WTC11 (cell line): ENCODE data around the gene BICD2.
"Not testable (repeated sequence)": the region's sequence is repeated elsewhere in the genome, so short reads cannot be mapped to it uniquely, and the experiment has no call there.

Experiments used
- CREB1 ChIP-seq: sonication (generic); formaldehyde crosslinking; IDR thresholded peaks from 2 replicates; pipeline ENCODE4 v1.8.0; 2023; ENCODE audit warnings: mild to moderate bottlenecking, missing genetic modification reagents
- CREM ChIP-seq: sonication (generic); formaldehyde crosslinking; IDR thresholded peaks from 2 replicates; pipeline ENCODE4 v1.8.1; 2022; ENCODE audit warnings: mild to moderate bottlenecking, missing genetic modification reagents, moderate library complexity
- GABPB1 ChIP-seq: sonication (generic); formaldehyde crosslinking; IDR thresholded peaks from 2 replicates; pipeline ENCODE4 v1.8.1; 2023; ENCODE audit warnings: mild to moderate bottlenecking, missing genetic modification reagents
- RELA ChIP-seq: sonication (generic); formaldehyde crosslinking; IDR thresholded peaks from 2 replicates; pipeline ENCODE4 v1.8.1; 2022; ENCODE audit warnings: missing genetic modification reagents, mild to moderate bottlenecking, borderline replicate concordance
- SP1 ChIP-seq: sonication (generic); formaldehyde crosslinking; conservative IDR thresholded peaks from 2 replicates; pipeline ENCODE4 v1.8.1; 2022; ENCODE audit warnings: missing genetic modification reagents
- TCF7 ChIP-seq: sonication (generic); formaldehyde crosslinking; IDR thresholded peaks from 2 replicates; pipeline ENCODE4 v1.8.0; 2022; ENCODE audit warnings: mild to moderate bottlenecking, low read depth, missing genetic modification reagents, moderate library complexity
- ZNF138 ChIP-seq: sonication (generic); formaldehyde crosslinking; conservative IDR thresholded peaks from 2 replicates; pipeline ENCODE4 v1.8.1; 2022; ENCODE audit warnings: mild to moderate bottlenecking, moderate library complexity, missing genetic modification reagents
- TF ChIP-seq, protein P1 (sequence below): fragments of 200-600 bp; IDR thresholded peaks from 2 replicates; pipeline ENCODE4 v1.8.0; 2022; ENCODE audit warnings: antibody characterized with exemption
- TF ChIP-seq, protein P2 (sequence below): sonication (generic); formaldehyde crosslinking; IDR thresholded peaks from 2 replicates; pipeline ENCODE4 v1.8.1; 2023; ENCODE audit warnings: mild to moderate bottlenecking, missing genetic modification reagents, moderate library complexity
- TF ChIP-seq, protein P3 (sequence below): sonication (generic); formaldehyde crosslinking; IDR thresholded peaks from 2 replicates; pipeline ENCODE4 v1.8.0; 2022; ENCODE audit warnings: mild to moderate bottlenecking, missing genetic modification reagents
- TF ChIP-seq, protein P4 (sequence below): sonication (generic); formaldehyde crosslinking; IDR thresholded peaks from 2 replicates; pipeline ENCODE4 v1.8.1; 2023; ENCODE audit warnings: mild to moderate bottlenecking, missing genetic modification reagents
- TF ChIP-seq, protein P5 (sequence below): sonication (generic); formaldehyde crosslinking; IDR thresholded peaks from 2 replicates; pipeline ENCODE4 v1.8.1; 2023; ENCODE audit warnings: mild to moderate bottlenecking, missing genetic modification reagents, borderline replicate concordance

DNA sequence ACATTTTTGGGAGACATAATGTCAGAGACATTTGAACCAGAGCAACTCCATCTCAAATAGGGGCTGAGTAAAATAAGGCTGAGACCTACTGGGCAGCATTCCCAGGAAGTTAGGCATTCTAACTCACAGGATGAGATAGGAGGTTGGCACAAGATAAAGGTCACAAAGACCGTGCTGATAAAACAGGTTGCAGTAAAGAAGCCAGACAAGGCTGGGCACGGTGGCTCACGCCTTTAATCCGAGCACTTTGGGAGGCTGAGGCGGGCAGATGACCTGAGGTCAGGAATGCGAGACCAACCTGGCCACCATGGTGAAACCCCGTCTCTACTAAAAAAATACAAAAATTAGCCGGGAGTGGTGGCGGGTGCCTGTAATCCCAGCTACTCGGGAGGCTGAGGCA, 4.2 kb upstream of the BICD2 start:
- TF ChIP-seq, protein P1, sequence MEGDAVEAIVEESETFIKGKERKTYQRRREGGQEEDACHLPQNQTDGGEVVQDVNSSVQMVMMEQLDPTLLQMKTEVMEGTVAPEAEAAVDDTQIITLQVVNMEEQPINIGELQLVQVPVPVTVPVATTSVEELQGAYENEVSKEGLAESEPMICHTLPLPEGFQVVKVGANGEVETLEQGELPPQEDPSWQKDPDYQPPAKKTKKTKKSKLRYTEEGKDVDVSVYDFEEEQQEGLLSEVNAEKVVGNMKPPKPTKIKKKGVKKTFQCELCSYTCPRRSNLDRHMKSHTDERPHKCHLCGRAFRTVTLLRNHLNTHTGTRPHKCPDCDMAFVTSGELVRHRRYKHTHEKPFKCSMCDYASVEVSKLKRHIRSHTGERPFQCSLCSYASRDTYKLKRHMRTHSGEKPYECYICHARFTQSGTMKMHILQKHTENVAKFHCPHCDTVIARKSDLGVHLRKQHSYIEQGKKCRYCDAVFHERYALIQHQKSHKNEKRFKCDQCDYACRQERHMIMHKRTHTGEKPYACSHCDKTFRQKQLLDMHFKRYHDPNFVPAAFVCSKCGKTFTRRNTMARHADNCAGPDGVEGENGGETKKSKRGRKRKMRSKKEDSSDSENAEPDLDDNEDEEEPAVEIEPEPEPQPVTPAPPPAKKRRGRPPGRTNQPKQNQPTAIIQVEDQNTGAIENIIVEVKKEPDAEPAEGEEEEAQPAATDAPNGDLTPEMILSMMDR, result not testable (repeated sequence)
- not testable (repeated sequence) for TF ChIP-seq ZNF138 (CRISPR knock-in tag); SP1 (CRISPR knock-in tag); RELA (CRISPR knock-in tag); CREM (CRISPR knock-in tag); CREB1 (CRISPR knock-in tag); TCF7 (CRISPR knock-in tag); GABPB1
- TF ChIP-seq, protein P2, sequence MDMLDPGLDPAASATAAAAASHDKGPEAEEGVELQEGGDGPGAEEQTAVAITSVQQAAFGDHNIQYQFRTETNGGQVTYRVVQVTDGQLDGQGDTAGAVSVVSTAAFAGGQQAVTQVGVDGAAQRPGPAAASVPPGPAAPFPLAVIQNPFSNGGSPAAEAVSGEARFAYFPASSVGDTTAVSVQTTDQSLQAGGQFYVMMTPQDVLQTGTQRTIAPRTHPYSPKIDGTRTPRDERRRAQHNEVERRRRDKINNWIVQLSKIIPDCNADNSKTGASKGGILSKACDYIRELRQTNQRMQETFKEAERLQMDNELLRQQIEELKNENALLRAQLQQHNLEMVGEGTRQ (CRISPR knock-in tag), result not testable (repeated sequence)
- TF ChIP-seq, protein P3, sequence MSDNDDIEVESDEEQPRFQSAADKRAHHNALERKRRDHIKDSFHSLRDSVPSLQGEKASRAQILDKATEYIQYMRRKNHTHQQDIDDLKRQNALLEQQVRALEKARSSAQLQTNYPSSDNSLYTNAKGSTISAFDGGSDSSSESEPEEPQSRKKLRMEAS, result not testable (repeated sequence)
- TF ChIP-seq, protein P4, sequence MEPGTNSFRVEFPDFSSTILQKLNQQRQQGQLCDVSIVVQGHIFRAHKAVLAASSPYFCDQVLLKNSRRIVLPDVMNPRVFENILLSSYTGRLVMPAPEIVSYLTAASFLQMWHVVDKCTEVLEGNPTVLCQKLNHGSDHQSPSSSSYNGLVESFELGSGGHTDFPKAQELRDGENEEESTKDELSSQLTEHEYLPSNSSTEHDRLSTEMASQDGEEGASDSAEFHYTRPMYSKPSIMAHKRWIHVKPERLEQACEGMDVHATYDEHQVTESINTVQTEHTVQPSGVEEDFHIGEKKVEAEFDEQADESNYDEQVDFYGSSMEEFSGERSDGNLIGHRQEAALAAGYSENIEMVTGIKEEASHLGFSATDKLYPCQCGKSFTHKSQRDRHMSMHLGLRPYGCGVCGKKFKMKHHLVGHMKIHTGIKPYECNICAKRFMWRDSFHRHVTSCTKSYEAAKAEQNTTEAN (CRISPR knock-in tag), result not testable (repeated sequence)
- TF ChIP-seq, protein P5, sequence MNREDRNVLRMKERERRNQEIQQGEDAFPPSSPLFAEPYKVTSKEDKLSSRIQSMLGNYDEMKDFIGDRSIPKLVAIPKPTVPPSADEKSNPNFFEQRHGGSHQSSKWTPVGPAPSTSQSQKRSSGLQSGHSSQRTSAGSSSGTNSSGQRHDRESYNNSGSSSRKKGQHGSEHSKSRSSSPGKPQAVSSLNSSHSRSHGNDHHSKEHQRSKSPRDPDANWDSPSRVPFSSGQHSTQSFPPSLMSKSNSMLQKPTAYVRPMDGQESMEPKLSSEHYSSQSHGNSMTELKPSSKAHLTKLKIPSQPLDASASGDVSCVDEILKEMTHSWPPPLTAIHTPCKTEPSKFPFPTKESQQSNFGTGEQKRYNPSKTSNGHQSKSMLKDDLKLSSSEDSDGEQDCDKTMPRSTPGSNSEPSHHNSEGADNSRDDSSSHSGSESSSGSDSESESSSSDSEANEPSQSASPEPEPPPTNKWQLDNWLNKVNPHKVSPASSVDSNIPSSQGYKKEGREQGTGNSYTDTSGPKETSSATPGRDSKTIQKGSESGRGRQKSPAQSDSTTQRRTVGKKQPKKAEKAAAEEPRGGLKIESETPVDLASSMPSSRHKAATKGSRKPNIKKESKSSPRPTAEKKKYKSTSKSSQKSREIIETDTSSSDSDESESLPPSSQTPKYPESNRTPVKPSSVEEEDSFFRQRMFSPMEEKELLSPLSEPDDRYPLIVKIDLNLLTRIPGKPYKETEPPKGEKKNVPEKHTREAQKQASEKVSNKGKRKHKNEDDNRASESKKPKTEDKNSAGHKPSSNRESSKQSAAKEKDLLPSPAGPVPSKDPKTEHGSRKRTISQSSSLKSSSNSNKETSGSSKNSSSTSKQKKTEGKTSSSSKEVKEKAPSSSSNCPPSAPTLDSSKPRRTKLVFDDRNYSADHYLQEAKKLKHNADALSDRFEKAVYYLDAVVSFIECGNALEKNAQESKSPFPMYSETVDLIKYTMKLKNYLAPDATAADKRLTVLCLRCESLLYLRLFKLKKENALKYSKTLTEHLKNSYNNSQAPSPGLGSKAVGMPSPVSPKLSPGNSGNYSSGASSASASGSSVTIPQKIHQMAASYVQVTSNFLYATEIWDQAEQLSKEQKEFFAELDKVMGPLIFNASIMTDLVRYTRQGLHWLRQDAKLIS (CRISPR knock-in tag), result not testable (repeated sequence)
